ENCODE results near the gene EEF1A2. TPM values are rescaled to one million over a fixed set of nuclear protein-coding genes. Genes with fewer than 3 reads are reported as not detected.

EEF1A2 gene
- total and polyA plus RNA-seq, 2 donors (not counting 3 experiments of a cell fraction or from before 2014, with no cell fraction given): 2.7 to 3.4 TPM

DNA sequence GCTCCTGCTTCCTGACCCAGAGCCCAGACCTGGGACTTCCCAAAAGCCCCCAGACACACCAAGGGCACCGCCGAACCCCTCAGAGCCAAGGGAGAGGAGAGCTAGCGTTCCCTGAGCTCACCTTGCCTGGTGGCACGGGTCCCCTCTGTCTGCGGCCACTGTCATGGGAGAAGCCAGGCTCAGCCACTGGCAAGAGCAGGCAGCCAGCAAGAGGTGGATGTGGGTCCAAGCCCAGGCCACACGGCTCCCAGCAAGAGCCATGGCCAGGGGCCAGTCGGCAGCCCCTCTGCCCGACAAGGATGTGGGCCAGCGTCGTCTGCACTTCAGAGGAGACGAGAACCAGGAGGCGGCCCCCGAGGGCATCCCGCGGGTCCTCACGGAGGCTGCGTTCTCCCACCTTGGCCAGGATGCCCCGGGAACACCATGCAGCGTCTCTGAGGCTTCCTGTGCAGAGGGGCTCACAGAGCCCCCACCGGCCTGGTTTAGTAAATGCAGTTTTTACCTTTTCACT, 19.5 kb upstream of the EEF1A2 start:
- intact Hi-C loops (cut with micrococcal nuclease): loop anchor here (10.0 kb wide), 1 partner anchor 84 kb away; no protein-coding TSS in a partner anchor
- Histone ChIP-seq H3K9me1 (replicated peaks; ENCODE audit: control insufficient read depth, extremely low read depth, insufficient read depth, low read length) (no peaks in the 10 kb centered on the region), H3K4me3 (replicated peaks in 1 of 3; ENCODE audit: insufficient read depth in 1 of 3, low read depth in 1 of 3, low read length in 3 of 3) (no peak overlapping the region), H3K9ac (replicated peaks; ENCODE audit: extremely low read depth, insufficient read depth, low read length) (no peak overlapping the region), H3K79me2 (ENCODE audit: control insufficient read depth, insufficient read depth, low read length) (peaks cover 16% of the 10 kb centered on the region), H3K4me1 (ENCODE audit: control insufficient read depth, extremely low read depth, insufficient read depth, low read length) (peaks cover 12% of the 10 kb centered on the region), H3K4me2 (ENCODE audit: insufficient read depth, low read length) (no peak overlapping the region), H4K20me1 (replicated peaks; ENCODE audit: control insufficient read depth, extremely low read depth, insufficient read depth, low read length) (no peaks in the 10 kb centered on the region), H3K27ac (ENCODE audit: insufficient read depth, low read depth, low read length) (no peak overlapping the region), H3K9me3 (replicated peaks; ENCODE audit: control insufficient read depth, insufficient read depth, low read length) (no peaks in the 10 kb centered on the region), H3K36me3 (ENCODE audit: control insufficient read depth in 2 of 2, extremely low read depth in 1 of 2, insufficient read depth in 2 of 2, low read length in 2 of 2) (peaks cover 0 to 2% of the 10 kb centered on the region in 2 experiments), H3K27me3 (ENCODE audit: control insufficient read depth in 2 of 2, insufficient read depth in 2 of 2, low read length in 2 of 2) (no peaks in the 10 kb centered on the region), H2AFZ (ENCODE audit: low read depth, low read length) (no peak overlapping the region)
- dilution Hi-C loops (cut with MboI; ENCODE audit: extremely low pct_ligation_motif_present, low sequenced_read_pairs): no loop called here
- DNase-seq (ENCODE audit: low read depth, low spot score): no peak
- FAIRE-seq: no peak
- ChIA-PET CTCF (interaction anchor here (1.1 to 1.9 kb wide), 3 partner anchors 15 to 22 kb away, joined by 3 to 13 read pairs (median 5); partner anchors contain the start of gene PTK6), POLR2A (no interaction called here)
- TF ChIP-seq, protein P1, sequence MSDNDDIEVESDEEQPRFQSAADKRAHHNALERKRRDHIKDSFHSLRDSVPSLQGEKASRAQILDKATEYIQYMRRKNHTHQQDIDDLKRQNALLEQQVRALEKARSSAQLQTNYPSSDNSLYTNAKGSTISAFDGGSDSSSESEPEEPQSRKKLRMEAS (IDR thresholded peaks at IDR 0.05; ENCODE audit: insufficient read depth, insufficient read length): no peak
- no peak for TF ChIP-seq POLR2AphosphoS5 (IDR thresholded peaks at IDR 0.05; ENCODE audit: insufficient read depth, low read depth, low read length)
- no peak for TF ChIP-seq MYC (IDR thresholded peaks at IDR 0.05; ENCODE audit: low read depth, low read length)
- no peak for TF ChIP-seq FOS (IDR thresholded peaks at IDR 0.05; ENCODE audit: borderline replicate concordance, insufficient read depth, low read length)
- TF ChIP-seq POLR2A (IDR thresholded peaks at IDR 0.05; ENCODE audit: low read depth, low read length): no peak
- TF ChIP-seq, protein P2, sequence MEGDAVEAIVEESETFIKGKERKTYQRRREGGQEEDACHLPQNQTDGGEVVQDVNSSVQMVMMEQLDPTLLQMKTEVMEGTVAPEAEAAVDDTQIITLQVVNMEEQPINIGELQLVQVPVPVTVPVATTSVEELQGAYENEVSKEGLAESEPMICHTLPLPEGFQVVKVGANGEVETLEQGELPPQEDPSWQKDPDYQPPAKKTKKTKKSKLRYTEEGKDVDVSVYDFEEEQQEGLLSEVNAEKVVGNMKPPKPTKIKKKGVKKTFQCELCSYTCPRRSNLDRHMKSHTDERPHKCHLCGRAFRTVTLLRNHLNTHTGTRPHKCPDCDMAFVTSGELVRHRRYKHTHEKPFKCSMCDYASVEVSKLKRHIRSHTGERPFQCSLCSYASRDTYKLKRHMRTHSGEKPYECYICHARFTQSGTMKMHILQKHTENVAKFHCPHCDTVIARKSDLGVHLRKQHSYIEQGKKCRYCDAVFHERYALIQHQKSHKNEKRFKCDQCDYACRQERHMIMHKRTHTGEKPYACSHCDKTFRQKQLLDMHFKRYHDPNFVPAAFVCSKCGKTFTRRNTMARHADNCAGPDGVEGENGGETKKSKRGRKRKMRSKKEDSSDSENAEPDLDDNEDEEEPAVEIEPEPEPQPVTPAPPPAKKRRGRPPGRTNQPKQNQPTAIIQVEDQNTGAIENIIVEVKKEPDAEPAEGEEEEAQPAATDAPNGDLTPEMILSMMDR (IDR thresholded peaks at IDR 0.05; ENCODE audit: extremely low read depth in 1 of 2, insufficient read depth in 1 of 2, low read depth in 1 of 2, low read length in 2 of 2): no peak
- TF ChIP-seq JUN (IDR thresholded peaks at IDR 0.05; ENCODE audit: borderline replicate concordance, insufficient read depth, insufficient read length, low read depth): no peak
- no peak for TF ChIP-seq GATA2 (IDR thresholded peaks at IDR 0.05; ENCODE audit: insufficient read depth, insufficient read length, low read depth, low read length)
- no peak for TF ChIP-seq EZH2 (IDR thresholded peaks at IDR 0.05; ENCODE audit: borderline replicate concordance, low read depth, low read length, severe bottlenecking)
- no TSS peak for BruUV-seq (replicated peaks)

Measured in endothelial cell of umbilical vein (primary cell).